HEK293 (cell line): ENCODE measurements around the gene LASP1.

Source experiments
- BCL11A ChIP-seq: fragments of 450-650 bp; formaldehyde crosslinking; IDR thresholded peaks from 2 replicates; pipeline ENCODE4 v1.5.1; 2016; ENCODE audit warnings: low read depth, missing biosample characterization, missing genetic modification characterization
- BCL11B ChIP-seq: fragments of 450-650 bp; formaldehyde crosslinking; IDR thresholded peaks from 2 replicates; pipeline ENCODE4 v1.5.1; 2016; ENCODE audit warnings: low read depth, missing biosample characterization, missing genetic modification characterization
- CTCF ChIP-seq: fragments of 450-650 bp; formaldehyde crosslinking; IDR thresholded peaks from 2 replicates; pipeline ENCODE4 v1.5.1; 2016; ENCODE audit warnings: missing biosample characterization, missing genetic modification characterization
- REST ChIP-seq: fragments of 450-650 bp; formaldehyde crosslinking; IDR thresholded peaks from 2 replicates; pipeline ENCODE4 v1.5.1; 2016; ENCODE audit warnings: missing biosample characterization, missing genetic modification characterization
- YY1 ChIP-seq: fragments of 450-650 bp; formaldehyde crosslinking; IDR thresholded peaks from 2 replicates; pipeline ENCODE4 v1.5.1; 2018; ENCODE audit warnings: missing biosample characterization, missing genetic modification characterization
- ZFP3 ChIP-seq: fragments of 450-650 bp; formaldehyde crosslinking; IDR thresholded peaks from 2 replicates; pipeline ENCODE4 v1.5.1; 2016; ENCODE audit warnings: low read depth, missing biosample characterization, missing genetic modification characterization
- ZNF501 ChIP-seq: fragments of 450-650 bp; formaldehyde crosslinking; IDR thresholded peaks from 2 replicates; pipeline ENCODE4 v1.5.1; 2016; ENCODE audit warnings: missing biosample characterization, missing genetic modification characterization
- ZNF629 ChIP-seq: fragments of 450-650 bp; formaldehyde crosslinking; IDR thresholded peaks from 2 replicates; pipeline ENCODE4 v1.5.1; 2017; ENCODE audit warnings: missing biosample characterization, missing genetic modification characterization
- TF ChIP-seq, protein P1 (sequence below): fragments of 450-650 bp; formaldehyde crosslinking; IDR thresholded peaks from 2 replicates; pipeline ENCODE4 v1.5.1; 2016; ENCODE audit warnings: missing biosample characterization, missing genetic modification characterization, low read depth
- TF ChIP-seq, protein P2 (sequence below): fragments of 450-650 bp; formaldehyde crosslinking; IDR thresholded peaks from 2 replicates; pipeline ENCODE4 v1.5.1; 2017; ENCODE audit warnings: missing biosample characterization, missing genetic modification characterization

DNA sequence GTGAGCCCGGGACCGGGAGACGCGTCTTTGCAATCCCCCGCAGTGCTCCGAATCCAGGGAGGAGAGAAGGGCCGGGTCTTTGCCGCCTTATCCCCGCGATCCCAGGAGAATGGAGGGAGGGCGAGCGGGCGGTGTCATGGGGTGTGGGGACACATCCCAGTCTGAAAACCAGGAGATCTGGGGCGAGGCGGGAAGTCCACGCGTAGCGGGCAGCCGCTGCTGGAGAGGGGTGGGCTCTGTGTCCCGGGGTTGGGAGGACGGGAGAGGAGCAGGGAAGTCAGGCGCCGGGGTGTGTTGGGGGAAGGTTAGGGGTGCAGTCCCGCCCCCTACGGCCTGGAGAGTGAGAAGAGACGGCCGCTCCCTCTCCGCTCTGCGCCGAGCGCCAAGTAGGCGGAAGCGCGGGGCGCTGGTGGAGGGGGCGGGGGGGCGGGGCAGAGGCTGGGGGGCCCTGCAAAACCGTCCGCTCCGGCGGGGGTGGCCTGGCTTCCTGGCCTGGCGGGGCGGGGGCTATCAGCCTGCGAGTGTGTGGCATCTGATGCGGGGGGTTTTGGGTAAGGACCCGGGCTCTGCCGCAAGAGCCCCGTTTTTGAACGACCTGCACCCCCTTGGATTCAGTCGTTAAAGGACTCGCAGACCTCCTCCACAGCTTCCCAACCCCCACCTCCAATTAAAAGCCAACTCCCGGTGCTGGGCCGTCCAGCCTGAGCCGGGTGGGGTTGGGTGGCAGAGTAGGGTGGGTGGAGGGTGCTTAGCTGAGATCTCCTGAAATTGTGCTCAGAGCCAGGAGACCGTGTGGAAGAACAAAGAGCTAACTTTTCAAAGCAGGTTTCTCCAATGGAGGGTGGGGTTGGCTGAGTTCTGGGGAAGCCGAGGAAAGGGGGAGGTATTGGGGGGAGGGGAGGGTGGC, 654 bp downstream of the LASP1 start:
- TF ChIP-seq BCL11A (tag by site-specific recombination) (no peak; the same call in 1 of the 2 replicates), CTCF (tag by site-specific recombination) (peak; percentile 15; the same call in 1 of the 2 replicates), REST (tag by site-specific recombination) (peak; percentile 51; the same call in 1 of the 2 replicates), ZNF629 (tag by site-specific recombination) (no peak; the same call in none of the 2 replicates), ZFP3 (tag by site-specific recombination) (no peak), BCL11B (tag by site-specific recombination) (0 out of 2 replicates have a peak, but pooled peaks have one; percentile 8), YY1 (no peak), ZNF501 (tag by site-specific recombination) (no peak; the same call in none of the 2 replicates)
- TF ChIP-seq, protein P1, sequence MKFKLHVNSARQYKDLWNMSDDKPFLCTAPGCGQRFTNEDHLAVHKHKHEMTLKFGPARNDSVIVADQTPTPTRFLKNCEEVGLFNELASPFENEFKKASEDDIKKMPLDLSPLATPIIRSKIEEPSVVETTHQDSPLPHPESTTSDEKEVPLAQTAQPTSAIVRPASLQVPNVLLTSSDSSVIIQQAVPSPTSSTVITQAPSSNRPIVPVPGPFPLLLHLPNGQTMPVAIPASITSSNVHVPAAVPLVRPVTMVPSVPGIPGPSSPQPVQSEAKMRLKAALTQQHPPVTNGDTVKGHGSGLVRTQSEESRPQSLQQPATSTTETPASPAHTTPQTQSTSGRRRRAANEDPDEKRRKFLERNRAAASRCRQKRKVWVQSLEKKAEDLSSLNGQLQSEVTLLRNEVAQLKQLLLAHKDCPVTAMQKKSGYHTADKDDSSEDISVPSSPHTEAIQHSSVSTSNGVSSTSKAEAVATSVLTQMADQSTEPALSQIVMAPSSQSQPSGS (tag by site-specific recombination) = no peak
- TF ChIP-seq, protein P2, sequence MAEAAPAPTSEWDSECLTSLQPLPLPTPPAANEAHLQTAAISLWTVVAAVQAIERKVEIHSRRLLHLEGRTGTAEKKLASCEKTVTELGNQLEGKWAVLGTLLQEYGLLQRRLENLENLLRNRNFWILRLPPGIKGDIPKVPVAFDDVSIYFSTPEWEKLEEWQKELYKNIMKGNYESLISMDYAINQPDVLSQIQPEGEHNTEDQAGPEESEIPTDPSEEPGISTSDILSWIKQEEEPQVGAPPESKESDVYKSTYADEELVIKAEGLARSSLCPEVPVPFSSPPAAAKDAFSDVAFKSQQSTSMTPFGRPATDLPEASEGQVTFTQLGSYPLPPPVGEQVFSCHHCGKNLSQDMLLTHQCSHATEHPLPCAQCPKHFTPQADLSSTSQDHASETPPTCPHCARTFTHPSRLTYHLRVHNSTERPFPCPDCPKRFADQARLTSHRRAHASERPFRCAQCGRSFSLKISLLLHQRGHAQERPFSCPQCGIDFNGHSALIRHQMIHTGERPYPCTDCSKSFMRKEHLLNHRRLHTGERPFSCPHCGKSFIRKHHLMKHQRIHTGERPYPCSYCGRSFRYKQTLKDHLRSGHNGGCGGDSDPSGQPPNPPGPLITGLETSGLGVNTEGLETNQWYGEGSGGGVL (tag by site-specific recombination) = peak; percentile 95
